Measurements from ENCODE around the gene C11orf52.
A peak's percentile ranks its signal among the peaks of the same experiment; 100 is the strongest.
"Not testable (repeated sequence)": the region's sequence is repeated elsewhere in the genome, so short reads cannot be mapped to it uniquely, and the experiment has no call there.

C11orf52 gene

GRCh38 chr11:111930472-111930871 is 11.8 kb downstream of the C11orf52 start:
- H3K4me3 ChIP-seq (ENCODE audit: low read length): peak overlapping the region; percentile 47
- peaks cover 67% of the 10 kb centered on the region for H3K4me1 ChIP-seq (ENCODE audit: control insufficient read depth, insufficient read depth, low read length)
- no peaks in the 10 kb centered on the region for H3K36me3 ChIP-seq (ENCODE audit: control insufficient read depth, insufficient read depth, low read length, severe bottlenecking)
- no peaks in the 10 kb centered on the region for H3K27me3 ChIP-seq (replicated peaks; ENCODE audit: control insufficient read depth, insufficient read depth, low read length)
- no peak for DNase-seq (ENCODE audit: low read depth)
- H3K9ac ChIP-seq (ENCODE audit: low read length): peak overlapping the region; percentile 78
- H3K9me3 ChIP-seq (ENCODE audit: control insufficient read depth, low read length): no peaks in the 10 kb centered on the region

- no peaks in the 10 kb centered on the region for H3K27me3 ChIP-seq (replicated peaks; ENCODE audit: control insufficient read depth, insufficient read depth, low read length)
- DNase-seq (ENCODE audit: low read depth): no peak
- H3K36me3 ChIP-seq (ENCODE audit: control insufficient read depth, insufficient read depth, low read length, severe bottlenecking): no peaks in the 10 kb centered on the region
- H3K4me3 ChIP-seq (ENCODE audit: low read length): no peak overlapping the region
- H3K9ac ChIP-seq (ENCODE audit: low read length): no peak overlapping the region
- H3K4me1 ChIP-seq (ENCODE audit: control insufficient read depth, insufficient read depth, low read length): peaks cover 69% of the 10 kb centered on the region
- H3K9me3 ChIP-seq (ENCODE audit: control insufficient read depth, low read length): no peaks in the 10 kb centered on the region
These were observed 13.9 kb downstream of the C11orf52 start for GRCh38 chr11:111932611-111932950.

GRCh38 chr11:111933176-111933575 is 14.5 kb downstream of the C11orf52 start:
- H3K9me3 ChIP-seq (ENCODE audit: control insufficient read depth, low read length); H3K4me3 ChIP-seq (ENCODE audit: low read length); H3K36me3 ChIP-seq (ENCODE audit: control insufficient read depth, insufficient read depth, low read length, severe bottlenecking); DNase-seq (ENCODE audit: low read depth); H3K27me3 ChIP-seq (replicated peaks; ENCODE audit: control insufficient read depth, insufficient read depth, low read length): not testable (repeated sequence)
- Histone ChIP-seq H3K9ac (ENCODE audit: low read length) (peak overlapping the region; percentile 8), H3K4me1 (ENCODE audit: control insufficient read depth, insufficient read depth, low read length) (peaks cover 73% of the 10 kb centered on the region)

- Histone ChIP-seq H3K9me3 (ENCODE audit: control insufficient read depth, low read length) (no peaks in the 10 kb centered on the region), H3K4me1 (ENCODE audit: control insufficient read depth, insufficient read depth, low read length) (peaks cover 80% of the 10 kb centered on the region), H3K9ac (ENCODE audit: low read length) (peak overlapping the region; percentile 46), H3K4me3 (ENCODE audit: low read length) (no peak overlapping the region), H3K27me3 (replicated peaks; ENCODE audit: control insufficient read depth, insufficient read depth, low read length) (no peaks in the 10 kb centered on the region), H3K36me3 (ENCODE audit: control insufficient read depth, insufficient read depth, low read length, severe bottlenecking) (no peaks in the 10 kb centered on the region)
- no peak for DNase-seq (ENCODE audit: low read depth)
These were observed 15.2 kb downstream of the C11orf52 start for GRCh38 chr11:111933872-111934271.

DNA sequence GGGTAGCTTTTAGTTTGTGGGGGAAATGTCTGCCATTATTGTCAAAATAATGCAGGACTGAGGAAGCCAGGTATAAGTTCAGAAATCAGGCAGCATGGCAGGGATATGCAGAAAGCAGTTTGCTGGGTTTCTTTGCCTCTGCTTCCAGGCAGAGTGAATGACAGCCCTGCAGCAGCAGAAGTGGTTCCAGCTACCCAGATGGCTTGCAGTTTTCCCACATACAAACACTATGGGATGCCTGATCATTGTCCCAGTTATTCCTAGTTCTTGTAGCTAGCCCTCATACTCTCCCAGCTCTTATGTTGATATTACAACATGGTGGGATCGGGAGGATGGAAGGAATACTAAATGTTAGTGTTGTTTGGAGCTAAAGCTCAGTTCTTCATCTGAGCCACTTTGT is 15.6 kb downstream of the C11orf52 start:
- H3K36me3 ChIP-seq (ENCODE audit: control insufficient read depth, insufficient read depth, low read length, severe bottlenecking): no peaks in the 10 kb centered on the region
- no peak overlapping the region for H3K4me3 ChIP-seq (ENCODE audit: low read length)
- H3K27me3 ChIP-seq (replicated peaks; ENCODE audit: control insufficient read depth, insufficient read depth, low read length): no peaks in the 10 kb centered on the region
- no peaks in the 10 kb centered on the region for H3K9me3 ChIP-seq (ENCODE audit: control insufficient read depth, low read length)
- peak overlapping the region; percentile 46 for H3K9ac ChIP-seq (ENCODE audit: low read length)
- DNase-seq (ENCODE audit: low read depth): no peak
- H3K4me1 ChIP-seq (ENCODE audit: control insufficient read depth, insufficient read depth, low read length): peaks cover 81% of the 10 kb centered on the region

GRCh38 chr11:111935317-111936039 is 16.8 kb downstream of the C11orf52 start:
- Histone ChIP-seq H3K4me3 (ENCODE audit: low read length) (peak overlapping the region; percentile 82), H3K27me3 (replicated peaks; ENCODE audit: control insufficient read depth, insufficient read depth, low read length) (no peaks in the 10 kb centered on the region)
- peak; percentile 52 for DNase-seq (ENCODE audit: low read depth)

GRCh38 chr11:111936040-111936540 is 17.4 kb downstream of the C11orf52 start:
- Histone ChIP-seq H3K4me3 (ENCODE audit: low read length) (peak overlapping the region; percentile 82), H3K4me1 (ENCODE audit: control insufficient read depth, insufficient read depth, low read length) (peaks cover 76% of the 10 kb centered on the region), H3K36me3 (ENCODE audit: control insufficient read depth, insufficient read depth, low read length, severe bottlenecking) (no peaks in the 10 kb centered on the region), H3K27me3 (replicated peaks; ENCODE audit: control insufficient read depth, insufficient read depth, low read length) (no peaks in the 10 kb centered on the region), H3K9ac (ENCODE audit: low read length) (peak overlapping the region; percentile 83), H3K9me3 (ENCODE audit: control insufficient read depth, low read length) (no peaks in the 10 kb centered on the region)
- no peak for DNase-seq (ENCODE audit: low read depth)

More at GRCh38 chr11:111935317-111936039, 16.8 kb downstream of the C11orf52 start:
- peaks cover 77% of the 10 kb centered on the region for H3K4me1 ChIP-seq (ENCODE audit: control insufficient read depth, insufficient read depth, low read length)
- peak overlapping the region; percentile 83 for H3K9ac ChIP-seq (ENCODE audit: low read length)
- H3K9me3 ChIP-seq (ENCODE audit: control insufficient read depth, low read length): no peaks in the 10 kb centered on the region
- H3K36me3 ChIP-seq (ENCODE audit: control insufficient read depth, insufficient read depth, low read length, severe bottlenecking): no peaks in the 10 kb centered on the region

- no peaks in the 10 kb centered on the region for H3K27me3 ChIP-seq (replicated peaks; ENCODE audit: control insufficient read depth, insufficient read depth, low read length)
- H3K9ac ChIP-seq (ENCODE audit: low read length): peak overlapping the region; percentile 83
- no peak for DNase-seq (ENCODE audit: low read depth)
- H3K4me3 ChIP-seq (ENCODE audit: low read length): peak overlapping the region; percentile 82
- H3K36me3 ChIP-seq (ENCODE audit: control insufficient read depth, insufficient read depth, low read length, severe bottlenecking): no peaks in the 10 kb centered on the region
- peaks cover 78% of the 10 kb centered on the region for H3K4me1 ChIP-seq (ENCODE audit: control insufficient read depth, insufficient read depth, low read length)
- no peaks in the 10 kb centered on the region for H3K9me3 ChIP-seq (ENCODE audit: control insufficient read depth, low read length)
These were observed 18.7 kb downstream of the C11orf52 start for GRCh38 chr11:111937461-111937769.

DNA sequence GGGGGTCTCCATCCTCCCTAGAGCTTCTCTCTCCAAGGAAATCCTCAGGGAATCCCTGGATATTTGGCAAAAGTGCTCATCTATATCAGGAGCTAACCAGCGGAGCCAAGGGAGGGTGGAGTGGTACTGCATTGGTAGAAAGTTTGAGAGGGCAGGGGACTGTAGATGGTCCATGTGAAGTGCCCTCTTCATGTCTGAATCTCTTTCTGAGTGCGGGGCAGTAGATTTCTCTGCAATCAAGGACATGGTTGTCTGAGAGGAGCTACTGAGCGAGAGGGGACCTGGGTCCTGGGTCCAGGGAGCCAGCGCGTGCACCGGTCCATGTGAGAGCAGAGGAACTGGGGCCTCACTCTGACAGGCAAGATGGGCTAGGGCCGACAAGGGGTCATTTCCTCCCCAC is 19.1 kb downstream of the C11orf52 start:
- H3K4me3 ChIP-seq (ENCODE audit: low read length): peak overlapping the region; percentile 82
- no peak for DNase-seq (ENCODE audit: low read depth)
- no peaks in the 10 kb centered on the region for H3K9me3 ChIP-seq (ENCODE audit: control insufficient read depth, low read length)
- no peaks in the 10 kb centered on the region for H3K27me3 ChIP-seq (replicated peaks; ENCODE audit: control insufficient read depth, insufficient read depth, low read length)
- H3K9ac ChIP-seq (ENCODE audit: low read length): peak overlapping the region; percentile 83
- H3K36me3 ChIP-seq (ENCODE audit: control insufficient read depth, insufficient read depth, low read length, severe bottlenecking): no peaks in the 10 kb centered on the region
- peaks cover 77% of the 10 kb centered on the region for H3K4me1 ChIP-seq (ENCODE audit: control insufficient read depth, insufficient read depth, low read length)

- Histone ChIP-seq H3K9ac (ENCODE audit: low read length) (peak overlapping the region; percentile 83), H3K27me3 (replicated peaks; ENCODE audit: control insufficient read depth, insufficient read depth, low read length) (no peaks in the 10 kb centered on the region), H3K4me3 (ENCODE audit: low read length) (peak overlapping the region; percentile 82), H3K4me1 (ENCODE audit: control insufficient read depth, insufficient read depth, low read length) (peaks cover 73% of the 10 kb centered on the region), H3K36me3 (ENCODE audit: control insufficient read depth, insufficient read depth, low read length, severe bottlenecking) (no peaks in the 10 kb centered on the region), H3K9me3 (ENCODE audit: control insufficient read depth, low read length) (no peaks in the 10 kb centered on the region)
- peak; percentile 83 for DNase-seq (ENCODE audit: low read depth)
These were observed 20.0 kb downstream of the C11orf52 start for GRCh38 chr11:111938687-111939160.

- H3K27me3 ChIP-seq (replicated peaks; ENCODE audit: control insufficient read depth, insufficient read depth, low read length): no peaks in the 10 kb centered on the region
- no peaks in the 10 kb centered on the region for H3K9me3 ChIP-seq (ENCODE audit: control insufficient read depth, low read length)
- no peaks in the 10 kb centered on the region for H3K36me3 ChIP-seq (ENCODE audit: control insufficient read depth, insufficient read depth, low read length, severe bottlenecking)
- peaks cover 73% of the 10 kb centered on the region for H3K4me1 ChIP-seq (ENCODE audit: control insufficient read depth, insufficient read depth, low read length)
- DNase-seq (ENCODE audit: low read depth): peak; percentile 83
- no peak overlapping the region for H3K9ac ChIP-seq (ENCODE audit: low read length)
- H3K4me3 ChIP-seq (ENCODE audit: low read length): no peak overlapping the region
These were observed 21.3 kb downstream of the C11orf52 start for GRCh38 chr11:111939836-111940604.

Data from adipocyte (in vitro differentiated cells).